Cardiac muscle cell (in vitro differentiated cells and primary cell): ENCODE results near the gene PLA2G2D. TPM values are rescaled to one million over a fixed set of nuclear protein-coding genes. Genes with fewer than 3 reads are reported as not detected.

ENCODE experiments used
- DNase-seq, 2 donors: peaks; one replicate each; pipeline versions ENCODE4 v3.0.0 to v3.0.0-alpha.2; 2010 to 2017; ENCODE audit warnings: low read depth in 1 of 2, low spot score in 1 of 2
- H3K27ac ChIP-seq: fragments of 200-600 bp; sonication (generic); 2 replicates; pipeline ENCODE4 v1.5.1; 2016
- H3K27me3 ChIP-seq: fragments of 200-600 bp; sonication (generic); 2 replicates; pipeline ENCODE4 v1.6.0; 2016; ENCODE audit warnings: control low read depth
- H3K36me3 ChIP-seq: fragments of 200-600 bp; sonication (generic); 2 replicates; pipeline ENCODE4 v1.5.1; 2016; ENCODE audit warnings: control low read depth
- H3K4me1 ChIP-seq: fragments of 200-600 bp; sonication (generic); 2 replicates; pipeline ENCODE4 v1.8.1; 2017; ENCODE audit warnings: low read depth, mild to moderate bottlenecking, mixed run types
- H3K4me3 ChIP-seq: fragments of 200-600 bp; sonication (generic); 2 replicates; pipeline ENCODE4 v1.5.1; 2016; ENCODE audit warnings: mild to moderate bottlenecking
- H3K9me3 ChIP-seq: fragments of 200-600 bp; sonication (generic); 2 replicates; pipeline ENCODE4 v1.5.1; 2017; ENCODE audit warnings: low read depth, mild to moderate bottlenecking, control low read depth
- polyA plus RNA-seq: library from polyadenylated mRNA; unstranded; fragments of >200 nt; fragmentation: Nextera tagmentation; extraction: Ambion mirVana; gene quantifications from 2 replicates; pipeline ENCODE4 v1.2.1, GENCODE V29; 2016
- total RNA-seq: library from RNA; depleted of rRNA; stranded (reverse); fragments of >200 nt; gene quantifications from 2 replicates; pipeline ENCODE4 v1.2.3, GENCODE V29; 2016
- TF ChIP-seq, protein P1 (sequence below): IDR thresholded peaks from 2 replicates; pipeline ENCODE4 v1.5.1; 2012; ENCODE audit warnings: low read depth, mild to moderate bottlenecking, low read length

The PLA2G2D gene
- total and polyA plus RNA-seq, 2 experiments from 2014 or later: not detected

DNA sequence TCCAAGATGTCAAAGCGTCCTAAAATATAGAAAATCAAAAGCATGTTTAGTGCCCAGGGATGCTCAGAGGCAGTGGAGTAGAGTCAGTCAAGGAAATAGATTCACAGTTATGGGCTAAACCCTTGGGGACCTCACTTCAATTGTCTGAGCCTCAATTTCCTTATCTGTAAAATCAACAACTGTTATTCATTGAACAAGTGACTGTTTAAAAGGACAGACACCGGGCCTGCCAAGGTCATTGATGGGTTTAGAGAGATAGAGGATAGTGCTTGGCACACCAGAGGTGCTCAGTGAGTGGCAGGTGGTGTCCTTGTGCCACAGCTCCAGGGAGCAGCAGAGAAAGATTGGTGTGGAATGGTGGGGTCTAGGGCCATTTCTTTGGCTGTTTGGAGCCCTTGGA lies 36.6 kb downstream of the PLA2G2D start:
- Histone ChIP-seq H3K4me1 (no peaks in the 10 kb centered on the region), H3K4me3 (no peak overlapping the region), H3K27ac (no peak overlapping the region), H3K36me3 (no peaks in the 10 kb centered on the region), H3K9me3 (no peaks in the 10 kb centered on the region), H3K27me3 (no peaks in the 10 kb centered on the region)
- TF ChIP-seq, protein P1, sequence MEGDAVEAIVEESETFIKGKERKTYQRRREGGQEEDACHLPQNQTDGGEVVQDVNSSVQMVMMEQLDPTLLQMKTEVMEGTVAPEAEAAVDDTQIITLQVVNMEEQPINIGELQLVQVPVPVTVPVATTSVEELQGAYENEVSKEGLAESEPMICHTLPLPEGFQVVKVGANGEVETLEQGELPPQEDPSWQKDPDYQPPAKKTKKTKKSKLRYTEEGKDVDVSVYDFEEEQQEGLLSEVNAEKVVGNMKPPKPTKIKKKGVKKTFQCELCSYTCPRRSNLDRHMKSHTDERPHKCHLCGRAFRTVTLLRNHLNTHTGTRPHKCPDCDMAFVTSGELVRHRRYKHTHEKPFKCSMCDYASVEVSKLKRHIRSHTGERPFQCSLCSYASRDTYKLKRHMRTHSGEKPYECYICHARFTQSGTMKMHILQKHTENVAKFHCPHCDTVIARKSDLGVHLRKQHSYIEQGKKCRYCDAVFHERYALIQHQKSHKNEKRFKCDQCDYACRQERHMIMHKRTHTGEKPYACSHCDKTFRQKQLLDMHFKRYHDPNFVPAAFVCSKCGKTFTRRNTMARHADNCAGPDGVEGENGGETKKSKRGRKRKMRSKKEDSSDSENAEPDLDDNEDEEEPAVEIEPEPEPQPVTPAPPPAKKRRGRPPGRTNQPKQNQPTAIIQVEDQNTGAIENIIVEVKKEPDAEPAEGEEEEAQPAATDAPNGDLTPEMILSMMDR: no peak
- DNase-seq: no peak

DNA sequence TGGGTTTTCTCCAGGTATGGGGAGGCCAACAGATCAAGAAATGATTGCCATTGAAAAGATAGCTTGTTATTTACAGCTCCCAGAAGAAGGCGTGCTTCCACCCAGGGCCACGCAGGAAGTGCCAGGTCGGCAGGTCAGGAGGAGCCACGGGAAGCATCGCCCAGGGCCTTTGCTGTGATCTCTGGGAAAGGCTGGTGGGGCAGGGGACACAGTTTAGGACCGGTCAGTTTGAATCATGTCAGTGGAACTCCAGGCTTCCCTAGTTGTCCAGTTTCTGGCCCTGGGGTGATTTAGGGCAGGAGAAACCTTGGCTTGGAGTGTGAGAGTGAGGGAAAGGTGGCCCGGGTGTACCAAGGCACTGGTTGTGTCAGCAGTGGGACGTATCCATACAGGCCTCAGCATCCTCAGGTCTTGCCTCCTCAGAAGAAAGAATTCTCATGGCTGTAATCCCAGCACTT lies 38.0 kb downstream of the PLA2G2D start:
- Histone ChIP-seq H3K27me3 (no peaks in the 10 kb centered on the region), H3K36me3 (no peaks in the 10 kb centered on the region), H3K4me1 (no peaks in the 10 kb centered on the region), H3K9me3 (no peaks in the 10 kb centered on the region), H3K27ac (no peak overlapping the region), H3K4me3 (no peak overlapping the region)
- DNase-seq: no peak
- TF ChIP-seq, protein P1: no peak

DNA sequence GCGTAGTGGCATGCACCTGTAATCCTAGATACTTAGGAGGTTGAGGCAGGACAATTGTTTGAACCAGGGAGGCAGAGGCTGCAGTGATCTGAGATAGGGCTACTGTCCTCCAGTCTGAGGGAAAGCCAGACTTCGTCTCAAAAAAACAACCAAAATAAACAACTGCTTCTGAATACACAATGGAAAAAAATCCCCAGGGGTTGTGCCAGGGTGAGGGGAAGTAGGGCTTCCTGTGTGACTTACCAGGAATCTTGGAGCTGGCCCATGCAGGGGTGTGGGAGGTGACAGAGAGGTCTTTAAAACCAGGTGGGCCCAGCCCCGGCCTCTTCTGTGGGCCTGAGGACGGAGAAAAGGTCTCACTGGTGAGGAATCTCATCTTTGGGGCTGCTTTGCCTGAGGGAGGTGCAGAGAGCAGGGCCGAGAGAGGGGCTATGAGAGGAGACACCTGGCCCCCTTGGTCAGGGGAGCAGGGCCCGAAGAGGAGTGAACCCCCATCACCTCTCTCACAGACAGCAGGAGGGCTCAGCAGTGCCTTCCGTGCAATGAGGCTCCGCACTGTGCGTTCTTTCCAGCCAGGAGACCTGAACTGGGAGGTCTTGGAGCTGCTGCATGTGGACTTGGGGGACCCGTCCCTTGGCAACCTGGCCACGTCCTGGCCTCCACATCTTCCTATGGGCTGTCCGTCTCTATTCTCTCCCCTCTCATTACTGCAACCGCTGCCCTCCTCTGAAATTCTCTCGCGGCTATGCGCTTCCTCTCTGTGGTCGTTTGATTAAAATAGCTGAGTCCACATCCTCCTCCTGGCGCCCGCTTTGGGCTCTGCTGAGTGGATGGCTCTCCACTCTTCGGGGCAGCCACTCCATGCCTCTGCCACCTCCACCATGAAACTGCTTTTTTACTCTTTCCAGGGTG lies 38.6 kb downstream of the PLA2G2D start:
- TF ChIP-seq, protein P1: no peak

DNA sequence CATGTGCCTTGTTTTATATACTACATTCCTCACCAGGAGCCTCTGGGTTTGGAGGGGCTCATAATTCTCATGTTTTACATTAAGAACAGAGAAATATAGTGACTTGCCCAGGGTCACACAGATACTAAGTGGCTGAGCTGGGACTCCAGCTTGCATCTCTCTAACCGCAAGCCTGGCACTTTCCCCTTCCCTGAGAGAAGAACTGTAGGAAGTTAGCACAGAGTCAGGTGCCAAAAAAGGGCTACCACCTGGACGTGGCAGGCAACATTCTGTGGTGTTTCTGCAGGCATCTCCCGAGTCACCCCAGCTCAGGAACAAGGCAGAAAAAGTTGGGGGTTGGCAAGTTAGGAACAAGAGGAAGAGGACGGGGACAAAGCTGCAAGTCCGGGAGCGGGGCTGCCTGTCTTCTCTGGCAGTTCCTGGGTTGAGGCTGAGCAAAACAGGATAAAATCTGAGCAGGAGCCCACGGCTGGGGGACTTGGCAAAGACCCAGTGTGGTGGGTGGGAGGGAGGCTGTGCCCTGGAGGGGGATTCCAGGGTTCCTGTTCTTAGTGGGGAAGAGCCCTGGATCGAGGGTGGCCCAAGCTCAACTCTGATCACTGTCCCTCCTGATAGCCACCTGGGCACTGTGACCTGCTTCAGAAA lies 39.6 kb downstream of the PLA2G2D start:
- H3K27ac ChIP-seq: no peak overlapping the region
- H3K4me1 ChIP-seq: no peaks in the 10 kb centered on the region
- no peak for DNase-seq

More for the DNA sequence above, 38.6 kb downstream of the PLA2G2D start:
- Histone ChIP-seq H3K27ac (no peak overlapping the region), H3K36me3 (no peaks in the 10 kb centered on the region), H3K27me3 (no peaks in the 10 kb centered on the region), H3K4me3 (no peak overlapping the region), H3K4me1 (no peaks in the 10 kb centered on the region), H3K9me3 (no peaks in the 10 kb centered on the region)
- DNase-seq: no peak

DNA sequence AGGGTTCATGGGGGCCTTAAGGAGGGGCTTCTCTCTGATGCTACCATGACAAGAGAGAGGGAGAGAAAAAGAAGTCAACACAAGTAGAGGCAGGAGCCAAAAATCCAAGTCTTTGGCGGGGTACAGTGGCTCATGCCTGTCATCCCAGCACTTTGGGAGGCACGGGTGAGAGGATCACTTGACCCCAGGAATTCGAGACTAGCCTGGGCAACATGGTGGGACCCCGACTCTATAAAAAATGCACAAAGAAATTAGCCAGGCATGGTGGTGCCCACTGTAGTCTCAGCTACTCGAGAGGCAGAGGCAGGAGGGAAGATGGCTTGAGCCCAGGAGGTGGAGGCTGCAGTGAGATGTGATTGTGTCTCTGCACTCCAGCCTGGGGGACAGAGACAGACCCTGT lies 40.6 kb downstream of the PLA2G2D start:
- H3K4me1 ChIP-seq: no peaks in the 10 kb centered on the region
- H3K27me3 ChIP-seq: no peaks in the 10 kb centered on the region

More for the DNA sequence above, 39.6 kb downstream of the PLA2G2D start:
- TF ChIP-seq, protein P1: no peak
- no peaks in the 10 kb centered on the region for H3K36me3 ChIP-seq
- H3K4me3 ChIP-seq: no peak overlapping the region
- H3K27me3 ChIP-seq: no peaks in the 10 kb centered on the region
- H3K9me3 ChIP-seq: no peaks in the 10 kb centered on the region

More for the DNA sequence above, 40.6 kb downstream of the PLA2G2D start:
- TF ChIP-seq, protein P1: no peak
- no peak for DNase-seq
- H3K9me3 ChIP-seq: no peaks in the 10 kb centered on the region
- no peak overlapping the region for H3K4me3 ChIP-seq
- no peak overlapping the region for H3K27ac ChIP-seq
- no peaks in the 10 kb centered on the region for H3K36me3 ChIP-seq
